SH-SY5Y (cell line): Measurements from ENCODE around the gene BMX.

Source experiments
- GATA2 ChIP-seq: IDR thresholded peaks from 2 replicates; pipeline ENCODE4 v1.6.1; 2011; ENCODE audit warnings: mild to moderate bottlenecking, low read depth, low read length
- GATA3 ChIP-seq: IDR thresholded peaks from 2 replicates; pipeline ENCODE4 v1.6.1; 2011; ENCODE audit warnings: low read depth, mild to moderate bottlenecking, low read length, moderate library complexity

- TF ChIP-seq GATA3 = no peak
- no peak for TF ChIP-seq GATA2
Measured at GRCh38 chrX:15559227-15559626, 58.6 kb downstream of the BMX start.
